HG02870 (cell line): Measurements from ENCODE around the gene PVALEF.
"Not testable (repeated sequence)": the region's sequence is repeated elsewhere in the genome, so short reads cannot be mapped to it uniquely, and the experiment has no call there.

Source experiments
- ATAC-seq: cut with Tn5 transposase; IDR thresholded peaks from one replicate; pipeline ENCODE4 v1.9.1; 2021; ENCODE audit warnings: mild to moderate bottlenecking, moderate library complexity; ENCODE audit not compliant: unreplicated experiment

PVALEF gene

DNA sequence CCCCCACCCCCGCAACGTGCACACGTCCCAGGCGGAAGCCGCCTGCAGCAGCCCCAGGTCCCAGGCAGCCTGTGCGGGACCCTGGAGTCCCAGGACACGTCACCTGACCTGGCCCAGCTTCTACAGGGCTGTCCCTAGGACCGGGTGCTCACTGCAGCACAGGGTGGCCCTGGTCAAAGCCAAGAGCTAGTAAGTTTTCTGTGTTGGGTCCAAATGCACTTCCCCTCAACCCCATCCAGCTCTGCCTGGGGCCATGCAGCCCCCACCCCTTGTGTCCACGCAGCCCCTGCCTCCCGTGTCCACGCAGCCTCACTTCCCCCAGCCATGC lies 22.1 kb upstream of the PVALEF start:
- ATAC-seq = no peak

GRCh38 chr17:81143717-81144422 lies 21.4 kb upstream of the PVALEF start:
- no peak for ATAC-seq

GRCh38 chr17:81144423-81144781 lies 20.9 kb upstream of the PVALEF start:
- ATAC-seq = no peak

DNA sequence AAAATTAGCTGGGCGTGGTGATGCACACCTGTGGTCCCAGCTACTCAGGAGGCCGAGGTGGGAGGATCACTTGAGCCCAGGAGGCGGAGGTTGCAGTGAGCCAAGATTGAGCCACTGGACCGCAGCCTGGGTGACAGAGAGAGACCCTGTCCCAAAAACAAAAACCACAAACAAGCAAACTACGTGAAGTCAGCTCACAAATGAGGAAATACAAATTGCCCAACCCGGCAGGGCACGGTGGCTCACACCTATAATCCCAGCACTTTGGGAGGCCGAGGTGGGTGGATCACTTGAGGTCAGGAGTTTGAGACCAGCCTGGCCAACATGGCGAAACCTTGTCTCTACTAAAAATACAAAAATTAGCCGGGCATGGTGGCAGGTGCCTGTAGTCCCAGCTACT lies 19.1 kb upstream of the PVALEF start:
- ATAC-seq = not testable (repeated sequence)

DNA sequence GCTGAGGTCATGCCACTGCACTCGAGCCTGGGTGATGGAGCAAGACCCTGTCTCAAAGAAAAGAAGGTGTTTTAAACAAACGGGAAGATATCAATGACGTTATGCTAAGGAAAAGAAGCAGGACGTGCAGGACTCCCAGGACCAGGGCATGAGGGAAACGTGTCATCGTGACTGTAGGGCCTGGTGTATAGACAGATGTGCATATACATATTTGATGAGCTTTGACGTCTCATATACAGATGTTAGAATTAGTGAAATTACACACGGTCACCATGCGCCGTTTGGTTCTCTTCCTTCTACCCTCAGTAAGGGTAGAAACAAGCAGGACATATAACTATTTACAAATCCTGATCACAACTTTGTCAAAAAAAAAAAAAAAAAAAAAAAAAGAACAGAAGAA lies 17.6 kb upstream of the PVALEF start:
- no peak for ATAC-seq

- no peak for ATAC-seq
These were observed 16.7 kb upstream of the PVALEF start for GRCh38 chr17:81148571-81148970.

GRCh38 chr17:81148986-81149533 lies 16.2 kb upstream of the PVALEF start:
- ATAC-seq = no peak

DNA sequence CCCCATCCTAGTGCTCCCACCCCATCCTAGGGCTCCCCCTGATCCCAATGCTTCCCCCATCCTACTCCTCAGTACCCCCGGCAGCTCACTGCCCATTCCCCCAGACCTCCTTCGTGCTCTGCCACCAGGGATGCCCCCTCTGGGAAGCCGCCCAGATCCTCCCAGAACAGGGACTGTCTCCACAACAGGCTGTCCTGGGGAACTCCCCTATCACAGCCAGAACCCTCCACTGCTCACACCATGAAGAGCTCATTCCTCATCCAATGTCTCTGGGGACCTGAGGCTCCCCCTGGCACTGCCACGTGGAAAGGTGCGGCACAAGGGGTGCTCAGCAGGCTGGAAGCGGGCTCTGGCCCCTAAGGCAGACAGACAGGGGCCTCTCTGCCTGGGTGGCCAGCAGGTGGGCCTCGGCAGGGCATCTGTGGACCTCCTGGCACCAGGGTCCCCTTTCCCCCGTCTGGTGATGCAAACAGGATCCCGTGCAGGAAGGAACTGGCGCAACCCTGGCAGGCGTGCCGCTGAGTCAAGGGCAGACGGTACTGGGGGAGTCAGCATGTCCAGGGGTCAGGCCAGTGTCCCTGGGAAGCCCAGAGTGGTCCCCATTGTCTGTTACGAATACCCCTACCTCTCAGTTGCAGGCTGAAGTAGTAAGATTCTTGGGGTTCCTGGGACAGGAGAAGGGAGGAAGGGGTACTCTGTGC lies 14.8 kb upstream of the PVALEF start:
- ATAC-seq = no peak

GRCh38 chr17:81151278-81151677 lies 14.0 kb upstream of the PVALEF start:
- ATAC-seq = no peak

GRCh38 chr17:81152288-81152828 lies 12.9 kb upstream of the PVALEF start:
- no peak for ATAC-seq

GRCh38 chr17:81153340-81153803 lies 11.9 kb upstream of the PVALEF start:
- no peak for ATAC-seq

- not testable (repeated sequence) for ATAC-seq
These were observed 11.3 kb upstream of the PVALEF start for GRCh38 chr17:81154016-81154415.

DNA sequence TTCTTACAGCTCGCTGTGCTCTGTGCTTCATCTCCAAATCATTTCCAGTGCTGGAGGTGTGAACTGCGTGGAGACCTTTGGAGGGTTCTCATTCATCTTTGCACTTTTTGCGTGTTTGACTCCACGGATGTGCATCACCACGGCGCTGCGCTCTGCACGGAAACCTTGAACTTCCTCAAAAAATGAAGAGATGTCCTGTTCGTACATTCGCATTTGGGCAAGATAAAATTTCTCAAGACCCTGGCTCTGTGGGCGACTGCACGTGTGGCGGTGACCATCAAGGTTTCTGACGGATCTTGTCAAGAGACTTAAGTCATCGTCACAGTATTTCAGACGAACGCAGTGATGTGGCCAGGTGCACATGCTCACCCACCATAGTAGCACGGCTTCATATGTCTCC lies 10.3 kb upstream of the PVALEF start:
- ATAC-seq = no peak

- ATAC-seq = no peak
These were observed 8.2 kb upstream of the PVALEF start for GRCh38 chr17:81156866-81157805.

- no peak for ATAC-seq
These were observed 7.2 kb upstream of the PVALEF start for GRCh38 chr17:81157848-81158687.

- no peak for ATAC-seq
These were observed 6.4 kb upstream of the PVALEF start for GRCh38 chr17:81158688-81159590.

GRCh38 chr17:81159611-81160265 lies 5.6 kb upstream of the PVALEF start:
- no peak for ATAC-seq

- ATAC-seq = no peak
These were observed 5.0 kb upstream of the PVALEF start for GRCh38 chr17:81160306-81160705.
